ENCODE results near the gene CIITA.
"Not testable (repeated sequence)": the region's sequence is repeated elsewhere in the genome, so short reads cannot be mapped to it uniquely, and the experiment has no call there.

Gene CIITA, protein sequence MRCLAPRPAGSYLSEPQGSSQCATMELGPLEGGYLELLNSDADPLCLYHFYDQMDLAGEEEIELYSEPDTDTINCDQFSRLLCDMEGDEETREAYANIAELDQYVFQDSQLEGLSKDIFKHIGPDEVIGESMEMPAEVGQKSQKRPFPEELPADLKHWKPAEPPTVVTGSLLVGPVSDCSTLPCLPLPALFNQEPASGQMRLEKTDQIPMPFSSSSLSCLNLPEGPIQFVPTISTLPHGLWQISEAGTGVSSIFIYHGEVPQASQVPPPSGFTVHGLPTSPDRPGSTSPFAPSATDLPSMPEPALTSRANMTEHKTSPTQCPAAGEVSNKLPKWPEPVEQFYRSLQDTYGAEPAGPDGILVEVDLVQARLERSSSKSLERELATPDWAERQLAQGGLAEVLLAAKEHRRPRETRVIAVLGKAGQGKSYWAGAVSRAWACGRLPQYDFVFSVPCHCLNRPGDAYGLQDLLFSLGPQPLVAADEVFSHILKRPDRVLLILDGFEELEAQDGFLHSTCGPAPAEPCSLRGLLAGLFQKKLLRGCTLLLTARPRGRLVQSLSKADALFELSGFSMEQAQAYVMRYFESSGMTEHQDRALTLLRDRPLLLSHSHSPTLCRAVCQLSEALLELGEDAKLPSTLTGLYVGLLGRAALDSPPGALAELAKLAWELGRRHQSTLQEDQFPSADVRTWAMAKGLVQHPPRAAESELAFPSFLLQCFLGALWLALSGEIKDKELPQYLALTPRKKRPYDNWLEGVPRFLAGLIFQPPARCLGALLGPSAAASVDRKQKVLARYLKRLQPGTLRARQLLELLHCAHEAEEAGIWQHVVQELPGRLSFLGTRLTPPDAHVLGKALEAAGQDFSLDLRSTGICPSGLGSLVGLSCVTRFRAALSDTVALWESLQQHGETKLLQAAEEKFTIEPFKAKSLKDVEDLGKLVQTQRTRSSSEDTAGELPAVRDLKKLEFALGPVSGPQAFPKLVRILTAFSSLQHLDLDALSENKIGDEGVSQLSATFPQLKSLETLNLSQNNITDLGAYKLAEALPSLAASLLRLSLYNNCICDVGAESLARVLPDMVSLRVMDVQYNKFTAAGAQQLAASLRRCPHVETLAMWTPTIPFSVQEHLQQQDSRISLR

DNA sequence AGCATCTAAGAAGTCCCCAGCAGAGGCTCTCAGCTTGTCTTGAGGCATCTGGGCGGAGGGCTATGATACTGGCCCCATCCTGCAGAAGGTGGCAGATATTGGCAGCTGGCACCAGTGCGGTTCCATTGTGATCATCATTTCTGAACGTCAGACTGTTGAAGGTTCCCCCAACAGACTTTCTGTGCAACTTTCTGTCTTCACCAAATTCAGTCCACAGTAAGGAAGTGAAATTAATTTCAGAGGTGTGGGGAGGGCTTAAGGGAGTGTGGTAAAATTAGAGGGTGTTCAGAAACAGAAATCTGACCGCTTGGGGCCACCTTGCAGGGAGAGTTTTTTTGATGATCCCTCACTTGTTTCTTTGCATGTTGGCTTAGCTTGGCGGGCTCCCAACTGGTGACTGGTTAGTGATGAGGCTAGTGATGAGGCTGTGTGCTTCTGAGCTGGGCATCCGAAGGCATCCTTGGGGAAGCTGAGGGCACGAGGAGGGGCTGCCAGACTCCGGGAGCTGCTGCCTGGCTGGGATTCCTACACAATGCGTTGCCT lies at the start of gene CIITA:
Gene CIITA (plus strand): TSS at position 404 of the 543 bp plus-strand sequence. CDS start 129 bp downstream, at position 533.
- H3K4me3 ChIP-seq (ENCODE audit: low read depth, low read length): no peak within 1 kb of the TSS
- DNase-seq (ENCODE audit: low read depth): peak; percentile 80

GRCh38 chr16:10827691-10828341 lies 49.2 kb upstream of the CIITA start:
- no peak overlapping the region for H3K4me3 ChIP-seq (ENCODE audit: low read depth, low read length)
- peak; percentile 68 for DNase-seq (ENCODE audit: low read depth)

- peak; percentile 68 for DNase-seq (ENCODE audit: low read depth)
- H3K4me3 ChIP-seq (ENCODE audit: low read depth, low read length): peak overlapping the region; percentile 6
Measured at GRCh38 chr16:10828851-10829366, 48.1 kb upstream of the CIITA start.

- DNase-seq (ENCODE audit: low read depth); H3K4me3 ChIP-seq (ENCODE audit: low read depth, low read length): not testable (repeated sequence)
Measured at GRCh38 chr16:10829390-10830098, 47.5 kb upstream of the CIITA start.

DNA sequence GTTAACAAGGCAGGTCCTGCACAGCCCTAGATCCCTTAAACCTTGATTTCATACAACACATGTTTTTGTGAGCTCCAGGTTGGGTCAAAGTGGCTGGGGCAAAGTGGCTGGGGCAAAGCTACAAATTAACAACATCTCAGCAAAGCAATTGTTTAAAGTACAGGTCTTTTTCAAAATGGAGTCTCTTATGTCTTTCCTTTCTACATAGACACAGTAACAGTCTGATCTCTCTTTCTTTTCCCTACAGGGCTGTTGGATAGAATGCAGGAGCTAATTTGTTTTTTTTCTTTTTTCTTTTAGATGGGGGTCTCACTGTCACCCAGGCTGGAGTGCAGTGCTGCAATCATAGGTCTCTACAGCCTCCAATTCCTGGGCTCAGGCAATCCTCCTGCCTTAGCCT lies 46.8 kb upstream of the CIITA start:
- not testable (repeated sequence) for H3K4me3 ChIP-seq (ENCODE audit: low read depth, low read length); DNase-seq (ENCODE audit: low read depth)

- no peak overlapping the region for H3K4me3 ChIP-seq (ENCODE audit: low read depth, low read length)
- no peak for DNase-seq (ENCODE audit: low read depth)
Measured at GRCh38 chr16:10831894-10832886, 44.8 kb upstream of the CIITA start.

DNA sequence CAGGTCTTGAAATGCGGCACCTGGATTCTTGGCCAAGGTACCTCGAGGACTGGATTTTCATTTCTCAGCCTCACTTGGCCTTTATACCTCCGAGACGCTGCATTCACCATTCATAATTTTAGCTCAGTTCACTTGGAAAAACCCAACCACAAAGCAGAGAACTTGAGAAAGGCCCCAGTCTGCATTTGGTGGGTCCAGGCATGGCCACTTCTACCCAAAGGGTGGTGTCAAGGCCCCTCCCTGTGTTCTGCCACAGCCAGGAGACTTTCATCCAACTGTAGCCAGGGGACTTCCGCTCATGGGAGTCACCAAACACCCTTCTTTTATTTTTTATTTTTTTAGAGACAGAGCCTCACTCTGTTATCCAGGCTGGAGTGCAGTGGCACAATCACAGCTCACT lies 43.7 kb upstream of the CIITA start:
- no peak overlapping the region for H3K4me3 ChIP-seq (ENCODE audit: low read depth, low read length)
- no peak for DNase-seq (ENCODE audit: low read depth)

GRCh38 chr16:10834130-10834529 lies 42.9 kb upstream of the CIITA start:
- DNase-seq (ENCODE audit: low read depth): no peak
- no peak overlapping the region for H3K4me3 ChIP-seq (ENCODE audit: low read depth, low read length)

DNA sequence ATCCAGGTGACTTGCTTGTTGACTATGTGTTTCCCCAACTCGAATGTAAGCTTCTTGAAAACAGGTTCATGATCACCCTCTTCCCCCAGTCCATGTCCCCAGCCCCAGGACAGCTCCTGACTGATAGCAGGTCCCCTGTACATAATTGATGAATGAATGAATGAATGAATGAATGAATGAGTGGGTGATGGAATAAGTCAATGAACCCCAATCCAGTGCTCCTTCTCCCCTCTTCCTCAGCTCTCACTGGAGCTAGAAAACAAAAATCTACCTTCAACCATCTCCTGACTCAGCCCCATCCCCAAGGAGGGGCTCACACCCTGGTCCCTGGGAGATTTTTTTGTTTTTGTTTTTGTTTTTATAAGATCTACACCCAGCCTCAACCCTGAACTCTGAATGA lies 42.2 kb upstream of the CIITA start:
- DNase-seq (ENCODE audit: low read depth): no peak
- no peak overlapping the region for H3K4me3 ChIP-seq (ENCODE audit: low read depth, low read length)

- H3K4me3 ChIP-seq (ENCODE audit: low read depth, low read length): no peak overlapping the region
- DNase-seq (ENCODE audit: low read depth): no peak
Measured at GRCh38 chr16:10835281-10835931, 41.6 kb upstream of the CIITA start.

DNA sequence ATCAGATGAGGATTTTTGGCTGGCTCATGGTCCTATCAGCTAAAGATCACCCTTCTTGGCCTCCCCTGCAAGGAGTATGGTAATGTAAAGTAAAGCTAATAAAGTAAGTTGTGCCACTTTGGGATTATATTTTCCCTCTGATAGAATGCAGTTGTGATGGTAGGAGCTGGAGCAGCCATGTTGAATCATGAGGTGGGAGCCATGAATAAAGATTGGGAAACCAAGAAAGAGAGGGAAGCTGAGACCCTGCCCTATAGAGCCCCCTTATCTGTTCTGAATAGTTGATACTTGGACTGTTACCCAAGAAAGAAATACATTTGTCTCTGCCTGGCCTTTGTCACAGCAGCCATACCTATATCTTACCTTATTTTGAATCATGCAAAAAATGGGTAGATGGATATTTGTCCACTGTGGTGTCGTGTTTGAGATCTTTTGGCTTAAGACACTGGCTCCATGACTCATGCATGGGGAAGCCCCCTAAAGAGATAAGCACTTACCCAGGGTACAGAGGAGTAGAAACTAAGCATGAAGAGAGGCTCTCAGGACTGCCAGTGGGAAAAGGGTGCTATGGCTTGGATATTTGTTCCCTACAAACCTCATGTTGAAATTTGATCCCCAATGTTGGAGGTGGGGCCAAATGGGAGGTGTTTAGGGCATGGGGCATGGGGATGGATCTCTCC lies 40.7 kb upstream of the CIITA start:
- DNase-seq (ENCODE audit: low read depth): no peak
- no peak overlapping the region for H3K4me3 ChIP-seq (ENCODE audit: low read depth, low read length)

GRCh38 chr16:10838621-10839278 lies 38.3 kb upstream of the CIITA start:
- no peak overlapping the region for H3K4me3 ChIP-seq (ENCODE audit: low read depth, low read length)
- no peak for DNase-seq (ENCODE audit: low read depth)

- DNase-seq (ENCODE audit: low read depth): no peak
- no peak overlapping the region for H3K4me3 ChIP-seq (ENCODE audit: low read depth, low read length)
Measured at GRCh38 chr16:10839279-10839666, 37.7 kb upstream of the CIITA start.

DNA sequence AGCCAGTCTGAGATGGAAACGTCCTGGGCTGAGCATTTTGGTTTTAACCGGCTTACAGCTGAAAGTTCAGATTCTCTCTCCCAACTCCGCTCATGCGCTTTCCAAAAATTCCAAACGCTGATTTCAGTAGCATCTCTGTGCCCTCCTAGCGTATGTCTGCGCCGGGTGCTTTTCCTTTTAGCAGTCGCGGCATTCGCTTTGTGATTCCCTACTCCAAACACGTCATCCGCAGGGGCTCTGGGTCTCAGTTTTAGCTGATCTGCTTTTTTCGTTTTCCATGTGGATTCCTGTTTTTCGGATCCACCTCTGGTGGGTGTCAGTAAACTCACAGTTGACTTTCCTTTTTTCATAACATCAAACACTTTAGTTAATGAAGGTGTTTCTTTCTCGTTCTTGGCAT lies 36.3 kb upstream of the CIITA start:
- no peak for DNase-seq (ENCODE audit: low read depth)
- H3K4me3 ChIP-seq (ENCODE audit: low read depth, low read length): no peak overlapping the region

DNA sequence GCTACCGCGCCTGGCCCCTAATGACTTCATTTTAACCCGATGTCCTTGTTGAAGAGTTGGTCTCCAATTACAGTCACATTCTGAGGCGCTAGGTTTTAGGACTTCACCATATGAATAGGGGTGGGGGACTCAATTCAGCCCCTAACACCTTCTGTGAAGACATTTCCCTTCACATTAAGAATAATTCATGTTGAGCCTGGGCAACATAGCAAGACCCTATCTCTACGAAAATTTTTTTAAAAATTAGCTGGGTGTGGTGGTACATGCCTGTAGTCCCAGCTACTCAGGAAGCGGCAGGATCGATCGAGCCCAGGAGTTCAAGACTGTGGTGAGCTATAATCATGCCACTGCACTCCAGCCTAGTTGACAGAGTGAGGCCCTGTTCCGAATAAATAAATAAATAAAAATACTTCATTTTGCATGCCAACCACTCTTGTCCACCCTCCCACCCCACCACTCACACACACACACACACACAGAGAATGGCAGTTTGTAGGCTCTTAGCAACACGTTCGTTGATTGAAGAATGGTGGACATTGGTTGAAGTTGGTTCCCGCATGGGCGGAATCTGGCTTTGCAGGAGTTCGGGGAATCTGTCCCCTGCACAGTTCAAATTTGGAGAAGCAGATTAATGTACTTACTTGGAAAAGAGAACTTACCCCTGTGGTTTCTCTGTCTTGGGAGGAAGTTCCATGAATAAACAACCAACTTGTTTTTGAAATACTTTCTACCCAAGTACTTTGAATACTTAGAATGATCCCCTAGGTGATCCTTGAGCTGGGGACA lies 30.6 kb upstream of the CIITA start:
- no peak for DNase-seq (ENCODE audit: low read depth)
- H3K4me3 ChIP-seq (ENCODE audit: low read depth, low read length): no peak overlapping the region

All from skeletal muscle cell (primary cell).